Lower lobe of right lung (tissue), 2 donors: ENCODE data around the gene ENTR1. TPM values are rescaled to one million over a fixed set of nuclear protein-coding genes. Genes with fewer than 3 reads are reported as not detected.

Experiments
- ATAC-seq, 2 donors: fragments of 200-7000 bp; cut with Tn5 transposase; one replicate each; pipeline ENCODE4 v1.9.1; 2020 to 2022; ENCODE audit warnings: mild to moderate bottlenecking in 2 of 2, moderate library complexity in 2 of 2
- DNase-seq: peaks from one replicate; pipeline ENCODE4 v3.0.0-alpha.2; 2020
- H3K27ac ChIP-seq: fragments of 200-600 bp; one replicate; pipeline ENCODE4 v1.8.0; 2022
- H3K27me3 ChIP-seq: fragments of 200-600 bp; one replicate; pipeline ENCODE4 v1.8.0; 2022; ENCODE audit warnings: low read depth
- H3K36me3 ChIP-seq: fragments of 200-600 bp; one replicate; pipeline ENCODE4 v1.8.0; 2022; ENCODE audit warnings: mild to moderate bottlenecking
- H3K4me1 ChIP-seq: fragments of 200-600 bp; one replicate; pipeline ENCODE4 v1.8.0; 2022
- H3K4me3 ChIP-seq: fragments of 200-600 bp; one replicate; pipeline ENCODE4 v1.8.0; 2022; ENCODE audit warnings: mild to moderate bottlenecking
- H3K9me3 ChIP-seq: fragments of 200-600 bp; one replicate; pipeline ENCODE4 v1.8.0; 2022
- CTCF ChIP-seq: fragments of 200-600 bp; IDR thresholded peaks from one replicate; pipeline ENCODE4 v1.8.0; 2022; ENCODE audit warnings: antibody characterized with exemption, mild to moderate bottlenecking
- intact Hi-C: fragments of 100-400 bp; cut with DNase I; formaldehyde crosslinking; loops from one replicate; pipeline ENCODE4 v1.11.0; 2022
- total RNA-seq: library from RNA; stranded (reverse); fragmentation: NEBNext Ultra II Directional; extraction: Animal tissue kit (Norgen Biotek cat#: 25700); gene quantifications from one replicate; pipeline ENCODE4 v1.2.1, GENCODE V29; 2021
- donor health status: DM: no; HTN: yes; CAD: no; lungs with severe emphysema.

ENTR1 gene
- total RNA-seq, 1 donor from 2014 or later: 34.3 TPM

DNA sequence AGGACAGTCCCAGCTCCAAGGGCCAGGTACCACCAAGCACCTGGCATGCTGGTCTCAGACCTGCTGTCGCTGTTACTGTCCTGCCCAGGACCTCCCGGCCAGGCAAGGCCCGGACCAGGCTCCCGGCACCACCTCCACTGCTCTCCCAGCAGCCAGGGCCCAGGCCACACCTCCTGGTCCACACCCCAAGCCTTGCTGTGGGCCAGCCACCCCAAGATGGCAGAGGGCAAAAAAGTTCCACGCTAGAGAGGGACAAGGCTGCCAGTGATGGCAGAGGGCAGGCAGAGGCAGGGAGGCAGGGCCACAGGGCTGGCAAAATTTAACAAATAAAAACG is 48.0 kb downstream of the ENTR1 start:
- ATAC-seq (no peak), DNase-seq (no peak)
- Histone ChIP-seq H3K4me1 (peaks cover 28% of the 10 kb centered on the region), H3K27me3 (no peaks in the 10 kb centered on the region), H3K27ac (peak overlapping the region; percentile 92), H3K4me3 (no peak overlapping the region), H3K36me3 (peaks cover 9% of the 10 kb centered on the region), H3K9me3 (no peaks in the 10 kb centered on the region)
- intact Hi-C loops: no loop called here
- no peak for TF ChIP-seq CTCF

DNA sequence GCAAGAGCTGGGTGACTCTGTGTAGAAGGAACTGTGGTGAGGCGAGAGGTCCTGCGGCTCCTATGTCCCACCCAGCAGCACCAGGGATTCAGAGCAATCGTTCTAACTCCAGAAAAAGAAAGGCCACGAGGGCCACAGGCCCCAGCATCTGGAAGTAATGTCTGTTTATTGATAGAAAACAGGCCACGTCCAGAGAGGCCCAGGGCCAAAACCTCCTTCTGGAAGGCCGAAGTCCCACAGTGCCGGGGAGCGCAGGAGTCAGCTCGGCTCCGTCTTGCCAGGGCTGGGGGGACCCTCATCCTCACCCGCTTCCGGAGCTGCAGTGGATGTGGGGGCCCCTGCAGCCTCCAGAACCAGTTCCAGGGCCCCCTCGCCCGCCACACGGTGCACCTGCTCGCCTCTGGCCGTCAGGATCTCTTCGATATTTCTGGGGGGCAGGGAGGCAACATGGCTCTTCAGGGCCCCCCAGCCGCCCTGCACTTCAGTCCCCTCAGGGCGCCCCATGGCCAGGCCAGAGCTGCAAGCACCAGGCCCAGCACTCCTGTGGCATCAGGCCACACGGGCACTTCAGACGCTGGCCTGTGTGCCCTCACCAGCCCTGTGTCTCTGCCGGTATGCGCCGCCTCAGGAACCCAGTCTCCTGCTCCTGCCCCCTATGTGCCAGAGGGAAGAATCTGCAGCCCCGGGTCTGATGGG is 48.5 kb downstream of the ENTR1 start:
- no peak for TF ChIP-seq CTCF
- intact Hi-C loops: no loop called here
- Histone ChIP-seq H3K27me3 (no peaks in the 10 kb centered on the region), H3K4me3 (no peak overlapping the region), H3K27ac (peak overlapping the region; percentile 92), H3K9me3 (no peaks in the 10 kb centered on the region), H3K36me3 (peaks cover 10% of the 10 kb centered on the region), H3K4me1 (peaks cover 28% of the 10 kb centered on the region)
- no peak for DNase-seq
- ATAC-seq: no peak

- no peak for DNase-seq
- intact Hi-C loops: no loop called here
- Histone ChIP-seq H3K36me3 (peaks cover 10% of the 10 kb centered on the region), H3K9me3 (no peaks in the 10 kb centered on the region), H3K27me3 (no peaks in the 10 kb centered on the region), H3K4me3 (no peak overlapping the region), H3K4me1 (peaks cover 28% of the 10 kb centered on the region), H3K27ac (peak overlapping the region; percentile 39)
- no peak for ATAC-seq
- TF ChIP-seq CTCF: no peak
These were observed 49.2 kb downstream of the ENTR1 start for GRCh38 chr9:136361047-136361753.

DNA sequence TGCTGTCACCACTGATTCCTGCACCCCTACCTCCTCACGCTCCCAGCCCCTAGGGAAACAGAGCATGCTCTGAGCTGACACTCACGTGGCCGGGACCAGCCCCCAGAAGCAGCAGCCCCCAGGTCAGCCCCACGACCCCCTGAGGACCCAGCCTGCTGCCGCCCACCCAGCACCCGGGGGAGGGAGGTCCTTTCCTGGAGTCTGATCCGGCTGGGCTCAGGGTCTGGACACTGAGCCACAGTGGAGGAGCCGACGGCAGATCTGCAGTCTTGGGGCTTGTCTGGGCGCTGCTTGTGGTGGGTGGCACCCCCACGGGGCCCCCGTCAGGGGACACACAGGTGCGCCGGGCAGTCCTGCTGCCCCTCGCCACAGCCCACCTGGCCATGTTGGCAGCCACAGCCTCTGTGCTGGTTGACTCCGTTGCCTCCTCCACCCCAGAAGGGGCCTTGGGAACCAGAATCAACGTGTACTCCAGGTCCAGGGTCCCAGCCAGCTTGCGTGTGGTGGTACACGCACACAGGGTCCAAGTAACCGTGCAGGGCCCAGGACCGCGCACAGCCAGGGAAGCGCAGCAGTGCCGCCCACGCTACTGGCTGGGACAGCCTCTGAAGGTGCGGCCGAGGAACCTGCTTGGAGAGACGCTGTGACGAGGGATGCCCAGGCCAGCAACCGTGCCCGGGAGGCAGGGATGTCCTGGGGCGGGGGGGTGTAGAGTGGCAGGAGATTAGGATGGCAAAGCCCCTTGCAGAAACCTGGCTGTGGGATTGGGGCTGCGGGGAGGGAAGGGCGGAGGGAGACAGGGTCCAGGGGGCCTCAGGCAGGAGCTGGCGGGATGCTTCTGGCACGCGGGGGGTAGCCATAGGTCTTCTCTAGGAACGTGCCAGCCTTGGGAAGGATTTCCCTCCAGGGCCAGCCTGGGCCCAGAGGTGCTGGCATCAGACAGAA is 50.4 kb downstream of the ENTR1 start:
- intact Hi-C loops: no loop called here
- ATAC-seq: no peak
- TF ChIP-seq CTCF: no peak
- H3K36me3 ChIP-seq: peaks cover 10% of the 10 kb centered on the region
- peaks cover 28% of the 10 kb centered on the region for H3K4me1 ChIP-seq
- no peak overlapping the region for H3K4me3 ChIP-seq
- no peaks in the 10 kb centered on the region for H3K27me3 ChIP-seq
- no peak for DNase-seq
- no peaks in the 10 kb centered on the region for H3K9me3 ChIP-seq
- no peak overlapping the region for H3K27ac ChIP-seq

GRCh38 chr9:136358888-136359287 is 51.5 kb downstream of the ENTR1 start:
- peaks cover 10% of the 10 kb centered on the region for H3K36me3 ChIP-seq
- ATAC-seq: no peak
- intact Hi-C loops: no loop called here
- DNase-seq: no peak
- H3K4me1 ChIP-seq: peaks cover 32% of the 10 kb centered on the region
- no peak overlapping the region for H3K27ac ChIP-seq
- H3K4me3 ChIP-seq: no peak overlapping the region
- H3K27me3 ChIP-seq: no peaks in the 10 kb centered on the region
- TF ChIP-seq CTCF: no peak
- no peaks in the 10 kb centered on the region for H3K9me3 ChIP-seq
